ENCODE results near the gene RCOR2.
A peak's percentile ranks its signal among the peaks of the same experiment; 100 is the strongest.

The RCOR2 gene

GRCh38 chr11:63907063-63907462, 9.9 kb downstream of the RCOR2 start:
- DNase-seq (ENCODE audit: low spot score), result no peak

- DNase-seq (ENCODE audit: low spot score), result peak; percentile 73
These were observed 10.4 kb downstream of the RCOR2 start for GRCh38 chr11:63906585-63906984.

GRCh38 chr11:63906087-63906486, 10.9 kb downstream of the RCOR2 start:
- no peak for DNase-seq (ENCODE audit: low spot score)

- DNase-seq (ENCODE audit: low spot score), result no peak
These were observed 11.8 kb downstream of the RCOR2 start for GRCh38 chr11:63905179-63905578.

GRCh38 chr11:63904743-63905142, 12.2 kb downstream of the RCOR2 start:
- DNase-seq (ENCODE audit: low spot score), result no peak

GRCh38 chr11:63903884-63904283, 13.1 kb downstream of the RCOR2 start:
- no peak for DNase-seq (ENCODE audit: low spot score)

- DNase-seq (ENCODE audit: low spot score), result no peak
These were observed 15.3 kb downstream of the RCOR2 start for GRCh38 chr11:63901660-63902059.

- no peak for DNase-seq (ENCODE audit: low spot score)
These were observed 19.4 kb downstream of the RCOR2 start for GRCh38 chr11:63897459-63898146.

GRCh38 chr11:63896071-63896470, 20.9 kb downstream of the RCOR2 start:
- no peak for DNase-seq (ENCODE audit: low spot score)

GRCh38 chr11:63893355-63893754, 23.6 kb downstream of the RCOR2 start:
- no peak for DNase-seq (ENCODE audit: low spot score)

- DNase-seq (ENCODE audit: low spot score), result no peak
These were observed 24.7 kb downstream of the RCOR2 start for GRCh38 chr11:63892228-63892627.

- no peak for DNase-seq (ENCODE audit: low spot score)
These were observed 26.6 kb downstream of the RCOR2 start for GRCh38 chr11:63890368-63890767.

- DNase-seq (ENCODE audit: low spot score), result no peak
These were observed 27.6 kb downstream of the RCOR2 start for GRCh38 chr11:63889344-63889743.

- peak; percentile 81 for DNase-seq (ENCODE audit: low spot score)
These were observed 28.5 kb downstream of the RCOR2 start for GRCh38 chr11:63888170-63889086.

GRCh38 chr11:63887386-63887999, 29.5 kb downstream of the RCOR2 start:
- DNase-seq (ENCODE audit: low spot score), result no peak

GRCh38 chr11:63884196-63884932, 32.6 kb downstream of the RCOR2 start:
- DNase-seq (ENCODE audit: low spot score), result no peak

- DNase-seq (ENCODE audit: low spot score), result no peak
These were observed 33.2 kb downstream of the RCOR2 start for GRCh38 chr11:63883791-63884190.

GRCh38 chr11:63882555-63883242, 34.3 kb downstream of the RCOR2 start:
- peak; percentile 73 for DNase-seq (ENCODE audit: low spot score)

GRCh38 chr11:63880403-63880790, 36.6 kb downstream of the RCOR2 start:
- DNase-seq (ENCODE audit: low spot score), result no peak

GRCh38 chr11:63879598-63880402, 37.2 kb downstream of the RCOR2 start:
- no peak for DNase-seq (ENCODE audit: low spot score)
